Endometrium (tissue), 2 donors: ENCODE data around the gene OPA3.

Experiments used
- FAIRE-seq: peaks from 2 replicates; lab custom pipeline; 2012; peaks lifted over from hg19 to GRCh38; lab: Jason Lieb, UNC
- donor health status: control.
- donor health status: control.

Gene OPA3

GRCh38 chr19:45564131-45564780 lies 20.3 kb downstream of the OPA3 start:
- no peak for FAIRE-seq

GRCh38 chr19:45560686-45561085 lies 23.9 kb downstream of the OPA3 start:
- FAIRE-seq, result no peak

GRCh38 chr19:45560038-45560437 lies 24.6 kb downstream of the OPA3 start:
- FAIRE-seq, result no peak

GRCh38 chr19:45558399-45558878 lies 26.2 kb downstream of the OPA3 start:
- FAIRE-seq, result no peak

- no peak for FAIRE-seq
These were observed 27.8 kb downstream of the OPA3 start for GRCh38 chr19:45556835-45557234.

GRCh38 chr19:45554481-45554880 lies 30.1 kb downstream of the OPA3 start:
- FAIRE-seq, result no peak

- FAIRE-seq, result no peak
These were observed 31.1 kb downstream of the OPA3 start for GRCh38 chr19:45553464-45553863.

- FAIRE-seq, result no peak
These were observed 36.5 kb downstream of the OPA3 start for GRCh38 chr19:45547965-45548609.

- no peak for FAIRE-seq
These were observed 37.3 kb downstream of the OPA3 start for GRCh38 chr19:45547211-45547770.

GRCh38 chr19:45542234-45542668 lies 42.4 kb downstream of the OPA3 start:
- FAIRE-seq, result no peak

GRCh38 chr19:45539459-45539858 lies 45.1 kb downstream of the OPA3 start:
- FAIRE-seq, result no peak

GRCh38 chr19:45531349-45531748 lies 53.3 kb downstream of the OPA3 start:
- no peak for FAIRE-seq

- FAIRE-seq, result no peak
These were observed 55.2 kb downstream of the OPA3 start for GRCh38 chr19:45529420-45529785.

GRCh38 chr19:45528744-45529419 lies 55.7 kb downstream of the OPA3 start:
- FAIRE-seq, result no peak

- FAIRE-seq, result no peak
These were observed 56.4 kb downstream of the OPA3 start for GRCh38 chr19:45528149-45528743.

- FAIRE-seq, result no peak
These were observed 56.9 kb downstream of the OPA3 start for GRCh38 chr19:45527731-45528130.

- no peak for FAIRE-seq
These were observed 57.6 kb downstream of the OPA3 start for GRCh38 chr19:45526971-45527370.

GRCh38 chr19:45526143-45526542 lies 58.5 kb downstream of the OPA3 start:
- FAIRE-seq, result no peak

GRCh38 chr19:45524575-45525129 lies 60.0 kb downstream of the OPA3 start:
- no peak for FAIRE-seq

GRCh38 chr19:45523642-45524256 lies 60.9 kb downstream of the OPA3 start:
- FAIRE-seq, result peak; percentile 68

GRCh38 chr19:45522010-45522941 lies 62.3 kb downstream of the OPA3 start:
- no peak for FAIRE-seq
